Peyer's patch (tissue), 4 donors: ENCODE data around the gene LIMCH1.

Experiments used
- POLR2A ChIP-seq, 2 donors: fragments of 450-650 bp; IDR thresholded peaks; one replicate each; pipeline ENCODE4 v1.5.1; 2017; ENCODE audit warnings: antibody characterized with exemption in 2 of 2, mild to moderate bottlenecking in 2 of 2, moderate library complexity in 2 of 2
- TF ChIP-seq, protein P1 (sequence below), 6 experiments: fragments of 450-650 bp in 4 of 6; fragments of 200-600 bp in 2 of 6; sonication (generic) in 1 of 6; IDR thresholded peaks; one replicate each; pipeline ENCODE4 v1.5.1; 2017 to 2019; ENCODE audit warnings: antibody characterized with exemption in 6 of 6, mild to moderate bottlenecking in 3 of 6, moderate library complexity in 1 of 6

DNA sequence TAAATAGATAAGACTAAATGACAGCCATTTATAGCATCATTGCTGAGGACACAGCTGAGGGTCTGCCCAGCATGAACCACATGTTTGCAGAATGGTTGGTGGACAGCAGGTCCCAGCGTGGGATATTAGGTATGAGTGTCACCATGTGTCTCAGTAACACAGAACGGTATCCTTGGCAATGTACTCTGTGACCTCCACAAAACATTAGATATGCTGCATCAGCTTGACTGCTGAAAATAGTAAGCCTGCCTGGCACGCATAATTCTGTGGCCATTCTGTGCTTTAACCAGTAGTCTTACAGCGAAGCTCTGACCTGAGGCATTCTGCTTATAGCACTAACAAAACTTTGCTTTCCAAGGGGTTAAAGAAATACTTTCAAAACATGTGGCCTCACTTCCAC, 32.0 kb downstream of the LIMCH1 start:
- TF ChIP-seq, protein P1, sequence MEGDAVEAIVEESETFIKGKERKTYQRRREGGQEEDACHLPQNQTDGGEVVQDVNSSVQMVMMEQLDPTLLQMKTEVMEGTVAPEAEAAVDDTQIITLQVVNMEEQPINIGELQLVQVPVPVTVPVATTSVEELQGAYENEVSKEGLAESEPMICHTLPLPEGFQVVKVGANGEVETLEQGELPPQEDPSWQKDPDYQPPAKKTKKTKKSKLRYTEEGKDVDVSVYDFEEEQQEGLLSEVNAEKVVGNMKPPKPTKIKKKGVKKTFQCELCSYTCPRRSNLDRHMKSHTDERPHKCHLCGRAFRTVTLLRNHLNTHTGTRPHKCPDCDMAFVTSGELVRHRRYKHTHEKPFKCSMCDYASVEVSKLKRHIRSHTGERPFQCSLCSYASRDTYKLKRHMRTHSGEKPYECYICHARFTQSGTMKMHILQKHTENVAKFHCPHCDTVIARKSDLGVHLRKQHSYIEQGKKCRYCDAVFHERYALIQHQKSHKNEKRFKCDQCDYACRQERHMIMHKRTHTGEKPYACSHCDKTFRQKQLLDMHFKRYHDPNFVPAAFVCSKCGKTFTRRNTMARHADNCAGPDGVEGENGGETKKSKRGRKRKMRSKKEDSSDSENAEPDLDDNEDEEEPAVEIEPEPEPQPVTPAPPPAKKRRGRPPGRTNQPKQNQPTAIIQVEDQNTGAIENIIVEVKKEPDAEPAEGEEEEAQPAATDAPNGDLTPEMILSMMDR (IDR thresholded peaks at IDR 0.05): no peak
- no peak for TF ChIP-seq POLR2A (IDR thresholded peaks at IDR 0.05)
